ENCODE measurements around the gene MOK. TPM values are rescaled to one million over a fixed set of nuclear protein-coding genes. Genes with fewer than 3 reads are reported as not detected.

The MOK gene
- total RNA-seq, 4 donors from 2014 or later: 1.0 to 23.0 (median 11.9) TPM

GRCh38 chr14:102252834-102253801 lies 51.8 kb downstream of the MOK start:
- no peak overlapping the region for H3K27ac ChIP-seq
- H3K4me1 ChIP-seq: peaks cover 0 to 6% of the 10 kb centered on the region in 2 donors
- no peaks in the 10 kb centered on the region for H3K9me3 ChIP-seq
- intact Hi-C loops (cut with DNase I; ENCODE audit: low total_unique reads): no loop called here
- no peak for TF ChIP-seq POLR2A (IDR thresholded peaks at IDR 0.05)
- no peak for TF ChIP-seq CTCF (IDR thresholded peaks at IDR 0.05)
- H3K4me3 ChIP-seq: no peak overlapping the region
- H3K36me3 ChIP-seq: no peaks in the 10 kb centered on the region
- DNase-seq: no peak
- H3K27me3 ChIP-seq: no peaks in the 10 kb centered on the region

DNA sequence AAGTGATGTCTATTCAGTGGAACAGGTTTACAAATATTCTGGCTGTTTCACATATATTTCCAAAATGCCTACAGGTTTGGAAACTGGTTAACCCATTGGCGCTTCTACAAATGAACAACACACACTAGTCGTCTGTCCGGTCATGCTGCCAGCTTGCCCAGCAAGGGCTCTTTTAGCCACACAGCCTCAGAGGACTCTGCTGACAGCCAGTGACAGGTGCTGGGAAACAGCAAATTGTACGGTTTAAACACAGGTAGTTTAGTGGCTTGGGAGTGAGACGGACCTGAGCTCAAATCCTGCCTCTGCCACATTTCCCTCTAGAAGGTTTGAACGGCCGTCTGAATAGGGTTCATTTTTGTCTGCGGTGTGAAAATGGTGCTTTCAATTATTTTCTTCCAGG lies 53.8 kb downstream of the MOK start:
- H3K27ac ChIP-seq: no peak overlapping the region
- peaks cover 0 to 6% of the 10 kb centered on the region in 2 donors for H3K4me1 ChIP-seq
- H3K4me3 ChIP-seq: no peak overlapping the region
- H3K27me3 ChIP-seq: no peaks in the 10 kb centered on the region
- no peaks in the 10 kb centered on the region for H3K9me3 ChIP-seq
- no peak for TF ChIP-seq CTCF (IDR thresholded peaks at IDR 0.05)
- TF ChIP-seq POLR2A (IDR thresholded peaks at IDR 0.05): no peak
- intact Hi-C loops (cut with DNase I; ENCODE audit: low total_unique reads): no loop called here
- H3K36me3 ChIP-seq: no peaks in the 10 kb centered on the region
- no peak for DNase-seq

DNA sequence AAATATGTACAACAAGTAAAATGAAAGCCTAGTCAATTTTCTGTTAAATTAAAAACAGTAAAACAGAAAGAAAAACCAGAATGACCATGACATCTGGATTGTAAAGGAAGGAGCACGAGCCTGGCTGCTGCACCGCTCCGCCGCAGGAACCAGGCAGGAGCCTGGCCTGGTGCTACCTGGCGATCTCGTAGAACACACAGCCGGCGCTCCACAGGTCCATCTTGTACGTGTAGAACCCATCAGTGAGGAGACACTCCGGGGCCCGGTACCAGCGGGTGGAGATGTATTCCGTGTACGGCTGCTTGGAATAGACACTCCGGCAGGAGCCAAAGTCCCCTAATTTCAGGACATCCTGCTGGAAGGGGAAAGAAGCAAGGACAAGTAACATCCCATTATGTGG lies 54.3 kb downstream of the MOK start:
- Histone ChIP-seq H3K36me3 (no peaks in the 10 kb centered on the region), H3K27ac (no peak overlapping the region), H3K9me3 (no peaks in the 10 kb centered on the region), H3K4me3 (no peak overlapping the region), H3K27me3 (no peaks in the 10 kb centered on the region), H3K4me1 (peaks cover 0 to 6% of the 10 kb centered on the region in 2 donors)
- no peak for TF ChIP-seq CTCF (IDR thresholded peaks at IDR 0.05)
- no peak for TF ChIP-seq POLR2A (IDR thresholded peaks at IDR 0.05)
- intact Hi-C loops (cut with DNase I; ENCODE audit: low total_unique reads): no loop called here
- no peak for DNase-seq

DNA sequence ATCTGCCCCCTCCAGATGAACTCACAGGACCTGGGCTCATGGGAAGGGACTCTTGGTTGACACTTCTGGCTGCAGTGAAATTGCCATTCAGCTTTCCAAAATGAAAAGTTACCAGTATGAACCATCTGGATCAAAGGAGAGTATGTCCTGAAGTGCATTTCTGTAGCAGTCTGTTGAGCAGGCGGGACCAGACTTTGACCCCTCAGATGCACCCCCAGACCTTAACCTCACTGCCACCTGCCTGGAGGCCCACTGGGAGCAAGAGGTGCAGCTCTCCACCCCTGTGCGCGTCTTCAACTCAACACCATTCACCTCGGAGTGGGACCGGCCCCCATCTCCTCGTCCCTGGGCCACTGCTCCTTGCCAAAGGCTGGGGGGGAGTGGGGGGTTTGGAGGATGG lies 55.0 kb downstream of the MOK start:
- H3K4me3 ChIP-seq: no peak overlapping the region
- intact Hi-C loops (cut with DNase I; ENCODE audit: low total_unique reads): no loop called here
- no peaks in the 10 kb centered on the region for H3K4me1 ChIP-seq
- no peaks in the 10 kb centered on the region for H3K9me3 ChIP-seq
- DNase-seq: no peak
- TF ChIP-seq CTCF (IDR thresholded peaks at IDR 0.05): no peak
- TF ChIP-seq POLR2A (IDR thresholded peaks at IDR 0.05): no peak
- no peaks in the 10 kb centered on the region for H3K36me3 ChIP-seq
- H3K27ac ChIP-seq: no peak overlapping the region
- no peaks in the 10 kb centered on the region for H3K27me3 ChIP-seq

GRCh38 chr14:102249041-102249440 lies 55.9 kb downstream of the MOK start:
- Histone ChIP-seq H3K36me3 (no peaks in the 10 kb centered on the region), H3K4me1 (no peaks in the 10 kb centered on the region), H3K27ac (no peak overlapping the region), H3K4me3 (no peak overlapping the region), H3K9me3 (no peaks in the 10 kb centered on the region), H3K27me3 (no peaks in the 10 kb centered on the region)
- intact Hi-C loops (cut with DNase I; ENCODE audit: low total_unique reads): no loop called here
- TF ChIP-seq CTCF (IDR thresholded peaks at IDR 0.05): no peak
- no peak for TF ChIP-seq POLR2A (IDR thresholded peaks at IDR 0.05)
- DNase-seq: no peak

All from uterus (tissue), 4 donors.